Epithelial cell of esophagus (primary cell): ENCODE results near the gene APOBEC4.
A peak's percentile ranks its signal among the peaks of the same experiment; 100 is the strongest.
"Not testable (repeated sequence)": the region's sequence is repeated elsewhere in the genome, so short reads cannot be mapped to it uniquely, and the experiment has no call there.

Experiments
- DNase-seq: peaks from one replicate; pipeline ENCODE4 v3.0.0; 2010; ENCODE audit warnings: low read depth
- H3K4me3 ChIP-seq: 2 replicates; pipeline ENCODE4 v1.5.1; 2011; ENCODE audit warnings: mild to moderate bottlenecking, low read length, control low read depth
- CTCF ChIP-seq: IDR thresholded peaks from 2 replicates; pipeline ENCODE4 v1.5.1; 2011; ENCODE audit warnings: low read depth, mild to moderate bottlenecking, low read length, control low read depth, inconsistent platforms; ENCODE audit not compliant: insufficient read depth; ENCODE audit errors: missing control alignments

The APOBEC4 gene

GRCh38 chr1:183628537-183628936 lies 24.6 kb downstream of the APOBEC4 start:
- no peak for DNase-seq
- no peak overlapping the region for H3K4me3 ChIP-seq
- TF ChIP-seq CTCF: no peak

GRCh38 chr1:183626236-183626635 lies 26.9 kb downstream of the APOBEC4 start:
- H3K4me3 ChIP-seq, DNase-seq: not testable (repeated sequence)

- H3K4me3 ChIP-seq: no peak overlapping the region
- TF ChIP-seq CTCF: peak; percentile 83
- peak; percentile 85 for DNase-seq
Measured at GRCh38 chr1:183622884-183623785, 30.0 kb downstream of the APOBEC4 start.

GRCh38 chr1:183622013-183622412 lies 31.1 kb downstream of the APOBEC4 start:
- no peak overlapping the region for H3K4me3 ChIP-seq
- no peak for TF ChIP-seq CTCF
- DNase-seq: no peak

GRCh38 chr1:183620311-183620710 lies 32.8 kb downstream of the APOBEC4 start:
- no peak overlapping the region for H3K4me3 ChIP-seq
- DNase-seq: peak; percentile 63
- TF ChIP-seq CTCF: no peak

GRCh38 chr1:183619781-183620180 lies 33.3 kb downstream of the APOBEC4 start:
- DNase-seq: no peak
- H3K4me3 ChIP-seq: no peak overlapping the region
- no peak for TF ChIP-seq CTCF

GRCh38 chr1:183618202-183618601 lies 34.9 kb downstream of the APOBEC4 start:
- not testable (repeated sequence) for H3K4me3 ChIP-seq, DNase-seq

- not testable (repeated sequence) for DNase-seq, H3K4me3 ChIP-seq
Measured at GRCh38 chr1:183612975-183613374, 40.1 kb downstream of the APOBEC4 start.
